ENCODE measurements around the gene NFIA.
"Not testable (repeated sequence)": the region's sequence is repeated elsewhere in the genome, so short reads cannot be mapped to it uniquely, and the experiment has no call there.

The NFIA gene

GRCh38 chr1:61109158-61109557 is 26.8 kb downstream of the NFIA start:
- no peak for DNase-seq

- no peak for DNase-seq
Measured at GRCh38 chr1:61109910-61110309, 27.5 kb downstream of the NFIA start.

- no peak for DNase-seq
Measured at GRCh38 chr1:61110554-61110953, 28.2 kb downstream of the NFIA start.

GRCh38 chr1:61111084-61112004 is 29.0 kb downstream of the NFIA start:
- no peak for DNase-seq

GRCh38 chr1:61114178-61114870 is 32.0 kb downstream of the NFIA start:
- no peak for DNase-seq

GRCh38 chr1:61115436-61115835 is 33.1 kb downstream of the NFIA start:
- DNase-seq, result no peak

GRCh38 chr1:61116421-61116820 is 34.1 kb downstream of the NFIA start:
- DNase-seq, result no peak

- DNase-seq, result no peak
Measured at GRCh38 chr1:61117283-61117682, 34.9 kb downstream of the NFIA start.

GRCh38 chr1:61119085-61119484 is 36.7 kb downstream of the NFIA start:
- DNase-seq, result no peak

GRCh38 chr1:61120246-61120840 is 38.0 kb downstream of the NFIA start:
- no peak for DNase-seq

- DNase-seq, result no peak
Measured at GRCh38 chr1:61120998-61121397, 38.6 kb downstream of the NFIA start.

- DNase-seq, result no peak
Measured at GRCh38 chr1:61121631-61122030, 39.3 kb downstream of the NFIA start.

GRCh38 chr1:61122389-61122788 is 40.0 kb downstream of the NFIA start:
- DNase-seq, result no peak

GRCh38 chr1:61123326-61123725 is 41.0 kb downstream of the NFIA start:
- DNase-seq, result no peak

- no peak for DNase-seq
Measured at GRCh38 chr1:61124078-61124477, 41.7 kb downstream of the NFIA start.

GRCh38 chr1:61124696-61125095 is 42.3 kb downstream of the NFIA start:
- no peak for DNase-seq

- DNase-seq, result no peak
Measured at GRCh38 chr1:61125263-61125662, 42.9 kb downstream of the NFIA start.

- DNase-seq, result no peak
Measured at GRCh38 chr1:61125895-61126294, 43.5 kb downstream of the NFIA start.

- DNase-seq, result not testable (repeated sequence)
Measured at GRCh38 chr1:61126843-61127242, 44.5 kb downstream of the NFIA start.

- DNase-seq, result no peak
Measured at GRCh38 chr1:61130338-61131000, 48.1 kb downstream of the NFIA start.

GRCh38 chr1:61131248-61131647 is 48.9 kb downstream of the NFIA start:
- no peak for DNase-seq

GRCh38 chr1:61131716-61132115 is 49.4 kb downstream of the NFIA start:
- DNase-seq, result no peak

GRCh38 chr1:61132176-61132638 is 49.8 kb downstream of the NFIA start:
- no peak for DNase-seq

Data from bone marrow (tissue), 2 donors.